PC-9 (cell line): Measurements from ENCODE around the gene TNN. TPM values are rescaled to one million over a fixed set of nuclear protein-coding genes. Genes with fewer than 3 reads are reported as not detected.

Source experiments
- BruUV-seq: library from RNA; stranded (reverse); fragments of 400-500 nt; replicated peaks from 2 replicates; lab custom pipeline; 2021; lab: Mats Ljungman, UMichigan
- CTCF ChIA-PET: fragments of 300-600 bp; sonication (Branson Sonifier 250); formaldehyde crosslinking; loops from one replicate; lab custom pipeline; 2022; ENCODE audit warnings: antibody characterized with exemption; lab: Charles Lee
- POLR2A ChIA-PET: fragments of 300-600 bp; sonication (Branson Sonifier 250); formaldehyde crosslinking; loops from one replicate; lab custom pipeline; 2022; ENCODE audit warnings: antibody characterized with exemption; ENCODE audit not compliant: unreplicated experiment; lab: Charles Lee
- DNase-seq, 2 experiments: peaks; one replicate each; pipeline versions ENCODE4 v3.0.0 to v3.0.0-alpha.2; 2015 to 2022; ENCODE audit warnings: mixed read lengths in 1 of 2
- H2AFZ ChIP-seq: fragments of 200-600 bp; sonication (generic); 2 replicates; pipeline ENCODE4 v1.8.1; 2017; ENCODE audit warnings: antibody characterized with exemption
- H3F3A ChIP-seq: fragments of 200-600 bp; sonication (generic); 2 replicates; pipeline ENCODE4 v1.8.1; 2017; ENCODE audit warnings: antibody characterized with exemption, mild to moderate bottlenecking, low read depth; ENCODE audit not compliant: insufficient read depth
- H3K27ac ChIP-seq: fragments of 200-600 bp; sonication (generic); 2 replicates; pipeline ENCODE4 v1.6.1; 2016; ENCODE audit warnings: mixed run types
- H3K27me3 ChIP-seq: fragments of 200-600 bp; sonication (generic); 2 replicates; pipeline ENCODE4 v1.6.1; 2016; ENCODE audit warnings: low read depth, mixed run types; ENCODE audit not compliant: insufficient read depth
- H3K36me3 ChIP-seq: fragments of 200-600 bp; sonication (generic); 2 replicates; pipeline ENCODE4 v1.6.1; 2016; ENCODE audit warnings: low read depth, mixed run types
- H3K4me1 ChIP-seq: fragments of 200-600 bp; sonication (generic); replicated peaks from 2 replicates; pipeline ENCODE4 v1.6.1; 2016; ENCODE audit warnings: mixed run types; ENCODE audit not compliant: insufficient read depth
- H3K4me2 ChIP-seq: fragments of 200-600 bp; sonication (generic); 2 replicates; pipeline ENCODE4 v1.6.1; 2017; ENCODE audit warnings: mixed run types
- H3K4me3 ChIP-seq: fragments of 200-600 bp; sonication (generic); 2 replicates; pipeline ENCODE4 v1.6.1; 2016; ENCODE audit warnings: mixed run types
- H3K79me2 ChIP-seq: fragments of 200-600 bp; sonication (generic); 2 replicates; pipeline ENCODE4 v1.6.1; 2017; ENCODE audit warnings: low read depth, mixed run types
- H3K9me2 ChIP-seq: fragments of 200-600 bp; sonication (generic); 2 replicates; pipeline ENCODE4 v1.8.1; 2017; ENCODE audit warnings: mild to moderate bottlenecking; ENCODE audit not compliant: insufficient read depth
- H3K9me3 ChIP-seq: fragments of 200-600 bp; sonication (generic); 2 replicates; pipeline ENCODE4 v1.8.1; 2016; ENCODE audit warnings: low read depth; ENCODE audit not compliant: insufficient read depth
- H4K20me1 ChIP-seq: fragments of 200-600 bp; sonication (generic); 2 replicates; pipeline ENCODE4 v1.8.1; 2017; ENCODE audit not compliant: insufficient read depth
- EZH2 ChIP-seq: fragments of 200-600 bp; sonication (generic); IDR thresholded peaks from 2 replicates; pipeline ENCODE4 v1.8.0; 2017; ENCODE audit warnings: antibody characterized with exemption, low read depth
- intact Hi-C: fragments of 100-400 bp; cut with micrococcal nuclease; formaldehyde crosslinking; loops from one replicate; pipeline ENCODE4 v1.10.0; 2022; ENCODE audit not compliant: unreplicated experiment
- total RNA-seq: library from RNA; stranded (reverse); gene quantifications from 2 replicates; pipeline ENCODE4 v1.2.3, GENCODE V29; 2021
- TF ChIP-seq, protein P1 (sequence below): fragments of 200-600 bp; sonication (generic); conservative IDR thresholded peaks from 2 replicates; pipeline ENCODE4 v1.6.1; 2017; ENCODE audit warnings: mixed run types, antibody characterized with exemption, mild to moderate bottlenecking, moderate library complexity

TNN gene
- total RNA-seq, 1 experiment from 2014 or later, result not detected

DNA sequence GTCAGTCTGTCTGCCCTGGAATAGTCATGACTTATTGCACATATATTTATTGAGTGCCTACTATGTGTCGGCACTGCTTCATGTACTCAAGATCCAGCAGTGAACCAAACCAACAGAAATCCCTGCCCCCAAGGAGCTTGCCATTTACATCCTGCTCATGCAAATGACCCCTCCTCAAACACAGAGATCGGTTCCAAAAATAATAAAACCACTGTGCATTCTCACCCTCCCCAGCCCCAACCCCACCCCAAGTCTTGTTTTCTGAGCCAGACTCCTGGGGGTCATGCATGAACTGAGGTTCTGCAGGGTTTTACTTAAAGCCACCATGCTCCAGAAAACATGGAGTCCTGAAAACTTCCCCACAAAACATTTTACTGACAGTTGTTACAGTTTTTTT, 63.0 kb downstream of the TNN start:
- no peaks in the 10 kb centered on the region for H3K9me2 ChIP-seq
- H3K27me3 ChIP-seq, result no peaks in the 10 kb centered on the region; the same call in 1 of the 2 replicates
- POLR2A ChIA-PET, result no interaction called here
- no peak overlapping the region for H3K4me2 ChIP-seq
- H3K27ac ChIP-seq, result no peak overlapping the region
- no TSS peak for BruUV-seq
- no peak overlapping the region for H3K4me3 ChIP-seq
- H4K20me1 ChIP-seq, result no peaks in the 10 kb centered on the region
- H3K36me3 ChIP-seq, result no peaks in the 10 kb centered on the region
- H3K4me1 ChIP-seq, result no peaks in the 10 kb centered on the region
- no peak for TF ChIP-seq EZH2
- TF ChIP-seq, protein P1, sequence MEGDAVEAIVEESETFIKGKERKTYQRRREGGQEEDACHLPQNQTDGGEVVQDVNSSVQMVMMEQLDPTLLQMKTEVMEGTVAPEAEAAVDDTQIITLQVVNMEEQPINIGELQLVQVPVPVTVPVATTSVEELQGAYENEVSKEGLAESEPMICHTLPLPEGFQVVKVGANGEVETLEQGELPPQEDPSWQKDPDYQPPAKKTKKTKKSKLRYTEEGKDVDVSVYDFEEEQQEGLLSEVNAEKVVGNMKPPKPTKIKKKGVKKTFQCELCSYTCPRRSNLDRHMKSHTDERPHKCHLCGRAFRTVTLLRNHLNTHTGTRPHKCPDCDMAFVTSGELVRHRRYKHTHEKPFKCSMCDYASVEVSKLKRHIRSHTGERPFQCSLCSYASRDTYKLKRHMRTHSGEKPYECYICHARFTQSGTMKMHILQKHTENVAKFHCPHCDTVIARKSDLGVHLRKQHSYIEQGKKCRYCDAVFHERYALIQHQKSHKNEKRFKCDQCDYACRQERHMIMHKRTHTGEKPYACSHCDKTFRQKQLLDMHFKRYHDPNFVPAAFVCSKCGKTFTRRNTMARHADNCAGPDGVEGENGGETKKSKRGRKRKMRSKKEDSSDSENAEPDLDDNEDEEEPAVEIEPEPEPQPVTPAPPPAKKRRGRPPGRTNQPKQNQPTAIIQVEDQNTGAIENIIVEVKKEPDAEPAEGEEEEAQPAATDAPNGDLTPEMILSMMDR, result no peak
- no peaks in the 10 kb centered on the region for H3K9me3 ChIP-seq
- no peak for DNase-seq
- H3F3A ChIP-seq, result no peaks in the 10 kb centered on the region
- CTCF ChIA-PET, result interaction anchor here (0.6 kb wide), 1 partner anchor 917 kb away, joined by 10 read pairs; no protein-coding TSS in a partner anchor
- H3K79me2 ChIP-seq, result no peaks in the 10 kb centered on the region
- no peak overlapping the region for H2AFZ ChIP-seq
- intact Hi-C loops, result no loop called here

DNA sequence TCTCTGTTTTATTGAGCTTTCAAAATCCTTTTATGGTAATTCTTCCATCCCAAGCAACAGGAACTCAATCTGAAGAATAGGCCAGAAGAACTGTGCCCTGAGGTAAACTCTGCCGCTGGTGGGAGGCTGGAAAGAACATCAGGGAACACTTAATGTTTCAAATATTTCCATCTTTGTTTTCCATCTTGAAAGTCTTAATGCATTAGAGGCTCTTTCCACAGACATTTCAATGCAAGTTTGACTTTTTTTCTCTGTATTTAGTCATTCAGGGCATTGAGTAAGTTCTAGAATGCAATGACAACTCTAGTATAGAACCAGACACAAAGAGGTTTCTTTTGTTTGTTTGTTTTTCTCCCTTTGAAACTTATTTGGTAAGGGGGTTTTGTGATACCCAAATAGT, 63.5 kb downstream of the TNN start:
- Histone ChIP-seq H3K27ac (no peak overlapping the region), H3K9me3 (no peaks in the 10 kb centered on the region), H3K4me2 (no peak overlapping the region), H3K79me2 (no peaks in the 10 kb centered on the region), H3K4me1 (no peaks in the 10 kb centered on the region), H3F3A (no peaks in the 10 kb centered on the region), H3K9me2 (no peaks in the 10 kb centered on the region), H4K20me1 (no peaks in the 10 kb centered on the region), H2AFZ (no peak overlapping the region), H3K27me3 (no peaks in the 10 kb centered on the region; the same call in 1 of the 2 replicates), H3K4me3 (no peak overlapping the region), H3K36me3 (no peaks in the 10 kb centered on the region)
- DNase-seq, result no peak
- TF ChIP-seq, protein P1, result no peak
- no peak for TF ChIP-seq EZH2
- intact Hi-C loops, result no loop called here
- ChIA-PET POLR2A (no interaction called here), CTCF (interaction anchor here (0.6 kb wide), 1 partner anchor 917 kb away, joined by 10 read pairs; no protein-coding TSS in a partner anchor)
- no TSS peak for BruUV-seq

DNA sequence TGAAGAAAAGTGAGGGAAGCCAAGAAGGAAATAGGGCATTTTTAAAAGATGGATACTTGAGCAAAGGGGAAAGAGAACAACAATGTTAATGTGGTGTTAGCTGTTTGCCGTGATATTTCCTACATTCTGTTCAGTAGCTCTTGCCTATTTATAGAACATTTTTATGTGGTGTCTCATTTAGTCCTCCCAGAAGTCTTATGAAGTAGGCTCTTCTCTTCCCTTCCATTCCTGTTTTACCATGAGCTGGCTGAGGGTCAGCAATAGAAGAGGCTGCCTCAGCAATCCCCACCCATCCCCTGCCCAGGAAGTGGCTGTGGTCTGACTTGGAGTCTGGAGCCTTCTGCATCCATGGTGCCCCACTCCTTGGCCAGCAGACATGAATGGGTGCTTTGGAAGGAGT, 64.8 kb downstream of the TNN start:
- no peaks in the 10 kb centered on the region for H4K20me1 ChIP-seq
- ChIA-PET POLR2A (no interaction called here), CTCF (no interaction called here)
- no peak overlapping the region for H3K27ac ChIP-seq
- no peak overlapping the region for H2AFZ ChIP-seq
- no TSS peak for BruUV-seq
- H3K4me2 ChIP-seq, result no peak overlapping the region
- no peaks in the 10 kb centered on the region for H3K36me3 ChIP-seq
- H3F3A ChIP-seq, result no peaks in the 10 kb centered on the region
- intact Hi-C loops, result no loop called here
- no peak for DNase-seq
- no peaks in the 10 kb centered on the region for H3K9me3 ChIP-seq
- H3K79me2 ChIP-seq, result no peaks in the 10 kb centered on the region
- no peak overlapping the region for H3K4me3 ChIP-seq
- no peaks in the 10 kb centered on the region for H3K4me1 ChIP-seq
- H3K27me3 ChIP-seq, result no peaks in the 10 kb centered on the region; the same call in 1 of the 2 replicates
- H3K9me2 ChIP-seq, result no peaks in the 10 kb centered on the region
- no peak for TF ChIP-seq EZH2
- TF ChIP-seq, protein P1, result no peak
